ENCODE results near the gene VOPP1. TPM values are rescaled to one million over a fixed set of nuclear protein-coding genes. Genes with fewer than 3 reads are reported as not detected.
A peak's percentile ranks its signal among the peaks of the same experiment; 100 is the strongest.

Gene VOPP1, protein sequence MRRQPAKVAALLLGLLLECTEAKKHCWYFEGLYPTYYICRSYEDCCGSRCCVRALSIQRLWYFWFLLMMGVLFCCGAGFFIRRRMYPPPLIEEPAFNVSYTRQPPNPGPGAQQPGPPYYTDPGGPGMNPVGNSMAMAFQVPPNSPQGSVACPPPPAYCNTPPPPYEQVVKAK
- 49.9 and 55.3 TPM in 2 replicates for total RNA-seq (2016; rRNA removed; fragmentation: Illumina TruSeq; extraction: Trizol)
- total RNA-seq (2016; cell fraction: cytosol; rRNA removed; fragmentation: Illumina TruSeq; extraction: Trizol; ENCODE audit: low read depth): 29.6 and 31.7 TPM in 2 replicates
- 43.7 and 56.7 TPM in 2 replicates for total RNA-seq (2016; cell fraction: insoluble cytoplasmic fraction; rRNA removed; fragmentation: Illumina TruSeq; extraction: Trizol)
- total RNA-seq (2016; cell fraction: membrane; rRNA removed; fragmentation: Illumina TruSeq; extraction: Trizol): 74.9 and 78.9 TPM in 2 replicates
- total RNA-seq (2016; cell fraction: nucleus; rRNA removed; fragmentation: Illumina TruSeq; extraction: Trizol): 43.5 and 50.2 TPM in 2 replicates
- polyA plus RNA-seq (2011; rRNA removed): 21.3 and 21.8 TPM in 2 replicates
- polyA plus RNA-seq (2011; cell fraction: cytosol; rRNA removed): 21.1 and 24.6 TPM in 2 replicates
- 12.5 and 14.4 TPM in 2 replicates for polyA plus RNA-seq (2011; cell fraction: nucleus; rRNA removed)
- 24.1 and 26.8 TPM in 2 replicates for polyA plus RNA-seq (2012)
- polyA plus RNA-seq (2016; cell fraction: cytosol; fragmentation: Illumina TruSeq; extraction: Trizol; ENCODE audit: low read depth): 32.1 and 36.4 TPM in 2 replicates
- 38.0 and 40.3 TPM in 2 replicates for polyA plus RNA-seq (2016; cell fraction: insoluble cytoplasmic fraction; fragmentation: Illumina TruSeq; extraction: Trizol; ENCODE audit: low read depth)
- polyA plus RNA-seq (2016; cell fraction: membrane; fragmentation: Illumina TruSeq; extraction: Trizol; ENCODE audit: low read depth): 62.2 and 67.1 TPM in 2 replicates
- polyA plus RNA-seq (2016; cell fraction: nucleus; fragmentation: Illumina TruSeq; extraction: Trizol; ENCODE audit: insufficient read depth, low read depth): 49.8 and 50.9 TPM in 2 replicates
- polyA minus RNA-seq (2011; rRNA and poly(A)+ RNA removed; ENCODE audit: low replicate concordance): 59.2 and 63.5 TPM in 2 replicates
- polyA minus RNA-seq (2011; cell fraction: cytosol; rRNA and poly(A)+ RNA removed): 28.0 and 28.5 TPM in 2 replicates
- 19.4 and 23.2 TPM in 2 replicates for polyA minus RNA-seq (2011; cell fraction: nucleus; rRNA and poly(A)+ RNA removed)
- Bru-seq, nascent RNA: percentile 78 among the genes with signal in this experiment
- BruChase-seq, experiment 1, labeled RNA remaining after a 6-hour chase: percentile 72 among the genes with signal in this experiment
- BruChase-seq, experiment 2, labeled RNA remaining after a 2-hour chase: percentile 77 among the genes with signal in this experiment
- long read RNA-seq, experiment 1, transcript VOPP1-201 (5 exons, 2,962 nt): major isoform, 30 of 45 reads
- long read RNA-seq, experiment 1, partial matches to known transcripts: 1 of 45 reads
- long read RNA-seq, experiment 1, other reads (novel, unspliced or antisense): 14 of 45 reads
- long read RNA-seq, experiment 2, transcript VOPP1-201 (5 exons, 2,962 nt): major isoform, 50 of 93 reads
- long read RNA-seq, experiment 2, partial matches to known transcripts: 2 of 93 reads
- long read RNA-seq, experiment 2, other reads (novel, unspliced or antisense): 41 of 93 reads

DNA sequence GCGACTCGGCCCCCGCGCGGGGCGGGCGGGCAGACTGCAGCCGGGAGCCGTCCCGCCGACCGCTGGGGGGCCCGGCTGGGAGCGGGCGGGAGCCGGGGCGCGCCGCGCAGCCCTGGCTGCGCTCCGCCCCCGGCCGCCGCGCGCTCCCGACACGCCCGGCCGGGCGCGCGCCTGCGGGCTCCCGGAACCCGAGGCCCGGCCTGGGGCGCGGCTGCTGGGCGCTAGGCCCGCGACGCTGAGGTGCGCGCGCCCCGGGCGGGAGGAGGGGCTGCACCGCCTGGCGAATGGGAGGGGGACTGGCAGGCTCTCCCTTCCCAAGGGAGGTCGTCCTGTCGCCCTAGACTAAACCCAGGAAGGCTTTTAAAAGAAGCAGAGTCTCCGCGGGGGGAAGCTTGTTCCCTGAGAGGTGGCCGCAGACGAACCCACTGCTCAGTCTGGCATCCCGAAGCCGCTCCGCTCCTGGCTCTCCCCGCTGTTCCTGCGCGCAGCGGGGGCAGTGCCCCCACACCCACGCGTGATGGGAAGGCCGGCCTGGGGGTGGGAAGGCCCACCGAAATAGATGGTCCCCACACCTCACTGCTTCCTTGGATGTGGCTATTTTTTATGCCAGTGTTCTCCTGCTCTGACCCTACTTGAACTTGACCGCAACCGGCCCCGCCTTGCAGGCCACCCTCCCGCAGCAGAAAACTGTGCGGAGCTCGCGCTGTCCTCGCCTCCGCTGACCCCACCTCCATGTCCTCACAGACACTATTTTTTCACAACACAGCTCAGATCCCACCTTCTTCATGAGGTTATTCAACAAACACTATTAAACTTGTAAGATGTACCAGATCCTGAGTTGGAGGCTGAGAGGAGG lies at the start of gene VOPP1:
Gene VOPP1, minus strand, starts transcription at position 125 of the 856 bp plus-strand sequence. CDS start 178 bp downstream, outside the sequence.
- Histone ChIP-seq H3K27me3 (ENCODE audit: control insufficient read depth in 1 of 2, insufficient read depth in 2 of 2, low read length in 2 of 2) (no peaks in the 10 kb centered on the region; a peak in 1 of 5 replicates), H2AFZ (ENCODE audit: low read length) (no peak within 1 kb of the TSS), H3K4me3 (replicated peaks in 1 of 3; ENCODE audit: insufficient read depth in 1 of 3, low read depth in 2 of 3, low read length in 3 of 3) (peak within 1 kb of the TSS; percentile 74 to 85 (median 84)), H3K9me3 (ENCODE audit: low read length) (no peaks in the 10 kb centered on the region), H3K36me3 (replicated peaks in 1 of 2; ENCODE audit: control insufficient read depth in 1 of 2, insufficient read depth in 2 of 2, low read length in 2 of 2) (no peaks in the 10 kb centered on the region), H4K20me1 (ENCODE audit: insufficient read depth, low read length) (no peaks in the 10 kb centered on the region), H3K4me2 (ENCODE audit: low read depth, low read length) (peak within 1 kb of the TSS; percentile 97), H3K4me1 (ENCODE audit: insufficient read depth, low read length) (peaks cover 41% of the 10 kb centered on the region), H3K27ac (ENCODE audit: extremely low read length, insufficient read depth, low read length) (peak within 1 kb of the TSS; percentile 91), H3K79me2 (ENCODE audit: insufficient read depth, low read length) (peaks cover 37% of the 10 kb centered on the region), H3K9ac (ENCODE audit: insufficient read depth, low read depth, low read length) (peak within 1 kb of the TSS; percentile 86)
- intact Hi-C loops (cut with micrococcal nuclease; ENCODE audit: unreplicated experiment): loop anchor here (10.0 kb wide), 1 partner anchor 148 kb away; no protein-coding TSS in a partner anchor
- peak; percentile 35 for DNase-seq (ENCODE audit: low spot score)
- no peak for FAIRE-seq
- in situ Hi-C loops (cut with HindIII; ENCODE audit: extremely low pct_ligation_motif_present, low pct_unique_long_range_greater_than_20kb): no loop called here
- ChIA-PET POLR2A (interaction anchor here (0.9 to 1.1 kb wide), 5 partner anchors 9 to 534 kb away, joined by 3 read pairs; partner anchors contain the start of gene CHCHD2), CTCF (ENCODE audit: low intra/inter-chr PET ratio, low total read pairs) (no interaction called here)
- BruUV-seq (replicated peaks): no TSS peak
- WGBS (ENCODE audit: low lambda C conversion rate): 2% methylated on average over 20 of the region's 77 CpGs
- peak; percentile 79 for ATAC-seq
- TF ChIP-seq ZNF225 (CRISPR knock-in tag; IDR thresholded peaks at IDR 0.05) (0 out of 2 replicates have a peak, but pooled peaks have one; percentile 46), ZFY (CRISPR knock-in tag; IDR thresholded peaks at IDR 0.05) (peak; percentile 53; the same call in 1 of the 2 replicates), RXRA (CRISPR knock-in tag; IDR thresholded peaks at IDR 0.05) (peak; percentile 81), CBFB (CRISPR knock-in tag; IDR thresholded peaks at IDR 0.05) (0 out of 2 replicates have a peak, but pooled peaks have one; percentile 41), IRF2 (CRISPR knock-in tag; IDR thresholded peaks at IDR 0.05) (0 out of 2 replicates have a peak, but pooled peaks have one; percentile 10), MAZ (IDR thresholded peaks at IDR 0.05; ENCODE audit: borderline replicate concordance, low read depth, low read length) (peak; percentile 11; the same call in 1 of the 2 replicates), MAZ (CRISPR knock-in tag; IDR thresholded peaks at IDR 0.05; ENCODE audit: low read depth) (no peak), RXRB (CRISPR knock-in tag; IDR thresholded peaks at IDR 0.05; ENCODE audit: borderline replicate concordance) (peak; percentile 38; the same call in 1 of the 2 replicates), GATAD1 (CRISPR knock-in tag; IDR thresholded peaks at IDR 0.05) (peak; percentile 24; the same call in 1 of the 2 replicates), HNRNPLL (IDR thresholded peaks at IDR 0.05; ENCODE audit: low read depth, low read length, poor library complexity, severe bottlenecking) (peak; percentile 56), ATF5 (CRISPR knock-in tag; IDR thresholded peaks at IDR 0.05; ENCODE audit: low read depth) (0 out of 2 replicates have a peak, but pooled peaks have one; percentile 54), ZFP36 (IDR thresholded peaks at IDR 0.05; ENCODE audit: borderline replicate concordance, low read depth, low read length, partially characterized antibody) (no peak)
- TF ChIP-seq, protein P1, sequence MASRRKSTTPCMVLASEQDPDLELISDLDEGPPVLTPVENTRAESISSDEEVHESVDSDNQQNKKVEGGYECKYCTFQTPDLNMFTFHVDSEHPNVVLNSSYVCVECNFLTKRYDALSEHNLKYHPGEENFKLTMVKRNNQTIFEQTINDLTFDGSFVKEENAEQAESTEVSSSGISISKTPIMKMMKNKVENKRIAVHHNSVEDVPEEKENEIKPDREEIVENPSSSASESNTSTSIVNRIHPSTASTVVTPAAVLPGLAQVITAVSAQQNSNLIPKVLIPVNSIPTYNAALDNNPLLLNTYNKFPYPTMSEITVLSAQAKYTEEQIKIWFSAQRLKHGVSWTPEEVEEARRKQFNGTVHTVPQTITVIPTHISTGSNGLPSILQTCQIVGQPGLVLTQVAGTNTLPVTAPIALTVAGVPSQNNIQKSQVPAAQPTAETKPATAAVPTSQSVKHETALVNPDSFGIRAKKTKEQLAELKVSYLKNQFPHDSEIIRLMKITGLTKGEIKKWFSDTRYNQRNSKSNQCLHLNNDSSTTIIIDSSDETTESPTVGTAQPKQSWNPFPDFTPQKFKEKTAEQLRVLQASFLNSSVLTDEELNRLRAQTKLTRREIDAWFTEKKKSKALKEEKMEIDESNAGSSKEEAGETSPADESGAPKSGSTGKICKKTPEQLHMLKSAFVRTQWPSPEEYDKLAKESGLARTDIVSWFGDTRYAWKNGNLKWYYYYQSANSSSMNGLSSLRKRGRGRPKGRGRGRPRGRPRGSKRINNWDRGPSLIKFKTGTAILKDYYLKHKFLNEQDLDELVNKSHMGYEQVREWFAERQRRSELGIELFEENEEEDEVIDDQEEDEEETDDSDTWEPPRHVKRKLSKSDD (CRISPR knock-in tag; IDR thresholded peaks at IDR 0.05; ENCODE audit: low read depth): 0 out of 2 replicates have a peak, but pooled peaks have one; percentile 6

All from HepG2 (cell line).